ENCODE results near the gene LIN9. TPM values are rescaled to one million over a fixed set of nuclear protein-coding genes. Genes with fewer than 3 reads are reported as not detected.

LIN9 gene
- total and polyA plus RNA-seq, 2 experiments from 2014 or later: 11.8 to 16.9 TPM

DNA sequence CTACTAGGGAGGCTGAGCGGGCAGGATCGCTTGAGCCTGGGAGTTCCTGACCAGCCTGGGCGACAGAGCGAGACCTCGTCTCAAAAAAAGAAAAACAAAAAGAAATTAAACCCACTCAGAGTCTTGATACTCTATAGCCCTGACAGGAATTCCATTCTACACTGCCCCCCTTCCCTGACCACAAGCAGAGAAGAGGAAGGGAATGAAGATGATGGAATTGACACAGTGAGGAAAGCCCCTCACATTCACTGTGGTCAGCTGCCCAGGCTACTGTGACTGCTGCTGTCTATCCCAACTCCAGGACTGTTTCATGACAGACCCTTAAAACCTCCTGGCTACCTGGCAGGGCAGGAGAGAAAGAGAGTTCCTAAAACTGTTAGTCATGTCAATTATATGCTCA, 12.1 kb downstream of the LIN9 start (continued):
- TF ChIP-seq, protein P1, sequence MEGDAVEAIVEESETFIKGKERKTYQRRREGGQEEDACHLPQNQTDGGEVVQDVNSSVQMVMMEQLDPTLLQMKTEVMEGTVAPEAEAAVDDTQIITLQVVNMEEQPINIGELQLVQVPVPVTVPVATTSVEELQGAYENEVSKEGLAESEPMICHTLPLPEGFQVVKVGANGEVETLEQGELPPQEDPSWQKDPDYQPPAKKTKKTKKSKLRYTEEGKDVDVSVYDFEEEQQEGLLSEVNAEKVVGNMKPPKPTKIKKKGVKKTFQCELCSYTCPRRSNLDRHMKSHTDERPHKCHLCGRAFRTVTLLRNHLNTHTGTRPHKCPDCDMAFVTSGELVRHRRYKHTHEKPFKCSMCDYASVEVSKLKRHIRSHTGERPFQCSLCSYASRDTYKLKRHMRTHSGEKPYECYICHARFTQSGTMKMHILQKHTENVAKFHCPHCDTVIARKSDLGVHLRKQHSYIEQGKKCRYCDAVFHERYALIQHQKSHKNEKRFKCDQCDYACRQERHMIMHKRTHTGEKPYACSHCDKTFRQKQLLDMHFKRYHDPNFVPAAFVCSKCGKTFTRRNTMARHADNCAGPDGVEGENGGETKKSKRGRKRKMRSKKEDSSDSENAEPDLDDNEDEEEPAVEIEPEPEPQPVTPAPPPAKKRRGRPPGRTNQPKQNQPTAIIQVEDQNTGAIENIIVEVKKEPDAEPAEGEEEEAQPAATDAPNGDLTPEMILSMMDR (conservative IDR thresholded peaks at IDR 0.05; ENCODE audit: low read depth in 2 of 2): no peak
- TF ChIP-seq JUNB (IDR thresholded peaks at IDR 0.05; ENCODE audit: unreplicated experiment) (no peak), EZH2 (IDR thresholded peaks at IDR 0.05; ENCODE audit: low read depth, unreplicated experiment) (no peak), NANOG (IDR thresholded peaks at IDR 0.05; ENCODE audit: borderline replicate concordance) (no peak), EZH2phosphoT487 (IDR thresholded peaks at IDR 0.05; ENCODE audit: unreplicated experiment) (no peak), STAT1 (IDR thresholded peaks at IDR 0.05; ENCODE audit: unreplicated experiment) (no peak), ZNF114 (CRISPR knock-in tag; IDR thresholded peaks at IDR 0.05) (no peak), CREB1 (CRISPR knock-in tag; IDR thresholded peaks at IDR 0.05; ENCODE audit: low read depth) (no peak)
- TF ChIP-seq, protein P2, sequence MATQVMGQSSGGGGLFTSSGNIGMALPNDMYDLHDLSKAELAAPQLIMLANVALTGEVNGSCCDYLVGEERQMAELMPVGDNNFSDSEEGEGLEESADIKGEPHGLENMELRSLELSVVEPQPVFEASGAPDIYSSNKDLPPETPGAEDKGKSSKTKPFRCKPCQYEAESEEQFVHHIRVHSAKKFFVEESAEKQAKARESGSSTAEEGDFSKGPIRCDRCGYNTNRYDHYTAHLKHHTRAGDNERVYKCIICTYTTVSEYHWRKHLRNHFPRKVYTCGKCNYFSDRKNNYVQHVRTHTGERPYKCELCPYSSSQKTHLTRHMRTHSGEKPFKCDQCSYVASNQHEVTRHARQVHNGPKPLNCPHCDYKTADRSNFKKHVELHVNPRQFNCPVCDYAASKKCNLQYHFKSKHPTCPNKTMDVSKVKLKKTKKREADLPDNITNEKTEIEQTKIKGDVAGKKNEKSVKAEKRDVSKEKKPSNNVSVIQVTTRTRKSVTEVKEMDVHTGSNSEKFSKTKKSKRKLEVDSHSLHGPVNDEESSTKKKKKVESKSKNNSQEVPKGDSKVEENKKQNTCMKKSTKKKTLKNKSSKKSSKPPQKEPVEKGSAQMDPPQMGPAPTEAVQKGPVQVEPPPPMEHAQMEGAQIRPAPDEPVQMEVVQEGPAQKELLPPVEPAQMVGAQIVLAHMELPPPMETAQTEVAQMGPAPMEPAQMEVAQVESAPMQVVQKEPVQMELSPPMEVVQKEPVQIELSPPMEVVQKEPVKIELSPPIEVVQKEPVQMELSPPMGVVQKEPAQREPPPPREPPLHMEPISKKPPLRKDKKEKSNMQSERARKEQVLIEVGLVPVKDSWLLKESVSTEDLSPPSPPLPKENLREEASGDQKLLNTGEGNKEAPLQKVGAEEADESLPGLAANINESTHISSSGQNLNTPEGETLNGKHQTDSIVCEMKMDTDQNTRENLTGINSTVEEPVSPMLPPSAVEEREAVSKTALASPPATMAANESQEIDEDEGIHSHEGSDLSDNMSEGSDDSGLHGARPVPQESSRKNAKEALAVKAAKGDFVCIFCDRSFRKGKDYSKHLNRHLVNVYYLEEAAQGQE (IDR thresholded peaks at IDR 0.05; ENCODE audit: unreplicated experiment): no peak
- TF ChIP-seq, protein P3, sequence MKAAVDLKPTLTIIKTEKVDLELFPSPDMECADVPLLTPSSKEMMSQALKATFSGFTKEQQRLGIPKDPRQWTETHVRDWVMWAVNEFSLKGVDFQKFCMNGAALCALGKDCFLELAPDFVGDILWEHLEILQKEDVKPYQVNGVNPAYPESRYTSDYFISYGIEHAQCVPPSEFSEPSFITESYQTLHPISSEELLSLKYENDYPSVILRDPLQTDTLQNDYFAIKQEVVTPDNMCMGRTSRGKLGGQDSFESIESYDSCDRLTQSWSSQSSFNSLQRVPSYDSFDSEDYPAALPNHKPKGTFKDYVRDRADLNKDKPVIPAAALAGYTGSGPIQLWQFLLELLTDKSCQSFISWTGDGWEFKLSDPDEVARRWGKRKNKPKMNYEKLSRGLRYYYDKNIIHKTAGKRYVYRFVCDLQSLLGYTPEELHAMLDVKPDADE (IDR thresholded peaks at IDR 0.05): no peak

DNA sequence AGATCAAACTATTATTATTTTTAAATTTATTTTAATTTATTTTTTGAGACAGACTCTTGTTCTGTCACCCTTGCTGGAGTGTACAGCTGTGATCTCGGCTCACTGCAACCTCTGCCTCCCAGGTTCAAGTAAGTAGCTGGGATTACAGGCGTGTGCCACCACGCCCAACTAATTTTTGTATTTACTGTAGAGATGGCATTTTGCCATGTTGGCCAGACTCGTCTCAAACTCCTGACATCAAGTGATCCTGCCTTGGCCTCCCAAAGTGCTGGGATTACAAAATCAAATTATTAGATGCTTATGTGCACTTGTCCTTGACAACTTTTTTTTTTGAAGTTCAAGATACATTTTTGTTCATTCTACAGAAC, 15.4 kb downstream of the LIN9 start:
- Mint-ChIP-seq H3K4me1 (no peaks in the 10 kb centered on the region), H3K27me3 (ENCODE audit: insufficient read depth, low read depth, poor library complexity) (no peaks in the 10 kb centered on the region), H3K36me3 (ENCODE audit: low read depth) (peaks cover 50% of the 10 kb centered on the region), H3K4me3 (no peak overlapping the region), H3K9me3 (no peaks in the 10 kb centered on the region), H3K27ac (no peak overlapping the region)
- Histone ChIP-seq H3K36me3 (ENCODE audit: insufficient read depth) (peaks cover 38% of the 10 kb centered on the region), H3F3A (replicated peaks; ENCODE audit: low read depth) (no peaks in the 10 kb centered on the region), H3K9me2 (ENCODE audit: insufficient read depth) (no peaks in the 10 kb centered on the region), H3K27me3 (ENCODE audit: insufficient read depth) (no peaks in the 10 kb centered on the region), H3K4me1 (ENCODE audit: insufficient read depth) (no peaks in the 10 kb centered on the region), H3K4me3 (no peak overlapping the region), H2AFZ (no peak overlapping the region), H3K79me2 (replicated peaks; ENCODE audit: insufficient read depth) (no peaks in the 10 kb centered on the region), H4K20me1 (replicated peaks; ENCODE audit: insufficient read depth) (no peaks in the 10 kb centered on the region; the same call in none of the 2 replicates), H3K27ac (ENCODE audit: low read depth) (no peak overlapping the region), H3K4me2 (no peak overlapping the region)
- no peak for DNase-seq (ENCODE audit: low spot score)
- ATAC-seq: no peak
- TF ChIP-seq ZNF114 (CRISPR knock-in tag; IDR thresholded peaks at IDR 0.05) (no peak), CREB1 (CRISPR knock-in tag; IDR thresholded peaks at IDR 0.05; ENCODE audit: low read depth) (no peak), POLR2AphosphoS5 (IDR thresholded peaks at IDR 0.05; ENCODE audit: low read depth) (no peak), NANOG (IDR thresholded peaks at IDR 0.05; ENCODE audit: borderline replicate concordance) (no peak)
- TF ChIP-seq, protein P4, sequence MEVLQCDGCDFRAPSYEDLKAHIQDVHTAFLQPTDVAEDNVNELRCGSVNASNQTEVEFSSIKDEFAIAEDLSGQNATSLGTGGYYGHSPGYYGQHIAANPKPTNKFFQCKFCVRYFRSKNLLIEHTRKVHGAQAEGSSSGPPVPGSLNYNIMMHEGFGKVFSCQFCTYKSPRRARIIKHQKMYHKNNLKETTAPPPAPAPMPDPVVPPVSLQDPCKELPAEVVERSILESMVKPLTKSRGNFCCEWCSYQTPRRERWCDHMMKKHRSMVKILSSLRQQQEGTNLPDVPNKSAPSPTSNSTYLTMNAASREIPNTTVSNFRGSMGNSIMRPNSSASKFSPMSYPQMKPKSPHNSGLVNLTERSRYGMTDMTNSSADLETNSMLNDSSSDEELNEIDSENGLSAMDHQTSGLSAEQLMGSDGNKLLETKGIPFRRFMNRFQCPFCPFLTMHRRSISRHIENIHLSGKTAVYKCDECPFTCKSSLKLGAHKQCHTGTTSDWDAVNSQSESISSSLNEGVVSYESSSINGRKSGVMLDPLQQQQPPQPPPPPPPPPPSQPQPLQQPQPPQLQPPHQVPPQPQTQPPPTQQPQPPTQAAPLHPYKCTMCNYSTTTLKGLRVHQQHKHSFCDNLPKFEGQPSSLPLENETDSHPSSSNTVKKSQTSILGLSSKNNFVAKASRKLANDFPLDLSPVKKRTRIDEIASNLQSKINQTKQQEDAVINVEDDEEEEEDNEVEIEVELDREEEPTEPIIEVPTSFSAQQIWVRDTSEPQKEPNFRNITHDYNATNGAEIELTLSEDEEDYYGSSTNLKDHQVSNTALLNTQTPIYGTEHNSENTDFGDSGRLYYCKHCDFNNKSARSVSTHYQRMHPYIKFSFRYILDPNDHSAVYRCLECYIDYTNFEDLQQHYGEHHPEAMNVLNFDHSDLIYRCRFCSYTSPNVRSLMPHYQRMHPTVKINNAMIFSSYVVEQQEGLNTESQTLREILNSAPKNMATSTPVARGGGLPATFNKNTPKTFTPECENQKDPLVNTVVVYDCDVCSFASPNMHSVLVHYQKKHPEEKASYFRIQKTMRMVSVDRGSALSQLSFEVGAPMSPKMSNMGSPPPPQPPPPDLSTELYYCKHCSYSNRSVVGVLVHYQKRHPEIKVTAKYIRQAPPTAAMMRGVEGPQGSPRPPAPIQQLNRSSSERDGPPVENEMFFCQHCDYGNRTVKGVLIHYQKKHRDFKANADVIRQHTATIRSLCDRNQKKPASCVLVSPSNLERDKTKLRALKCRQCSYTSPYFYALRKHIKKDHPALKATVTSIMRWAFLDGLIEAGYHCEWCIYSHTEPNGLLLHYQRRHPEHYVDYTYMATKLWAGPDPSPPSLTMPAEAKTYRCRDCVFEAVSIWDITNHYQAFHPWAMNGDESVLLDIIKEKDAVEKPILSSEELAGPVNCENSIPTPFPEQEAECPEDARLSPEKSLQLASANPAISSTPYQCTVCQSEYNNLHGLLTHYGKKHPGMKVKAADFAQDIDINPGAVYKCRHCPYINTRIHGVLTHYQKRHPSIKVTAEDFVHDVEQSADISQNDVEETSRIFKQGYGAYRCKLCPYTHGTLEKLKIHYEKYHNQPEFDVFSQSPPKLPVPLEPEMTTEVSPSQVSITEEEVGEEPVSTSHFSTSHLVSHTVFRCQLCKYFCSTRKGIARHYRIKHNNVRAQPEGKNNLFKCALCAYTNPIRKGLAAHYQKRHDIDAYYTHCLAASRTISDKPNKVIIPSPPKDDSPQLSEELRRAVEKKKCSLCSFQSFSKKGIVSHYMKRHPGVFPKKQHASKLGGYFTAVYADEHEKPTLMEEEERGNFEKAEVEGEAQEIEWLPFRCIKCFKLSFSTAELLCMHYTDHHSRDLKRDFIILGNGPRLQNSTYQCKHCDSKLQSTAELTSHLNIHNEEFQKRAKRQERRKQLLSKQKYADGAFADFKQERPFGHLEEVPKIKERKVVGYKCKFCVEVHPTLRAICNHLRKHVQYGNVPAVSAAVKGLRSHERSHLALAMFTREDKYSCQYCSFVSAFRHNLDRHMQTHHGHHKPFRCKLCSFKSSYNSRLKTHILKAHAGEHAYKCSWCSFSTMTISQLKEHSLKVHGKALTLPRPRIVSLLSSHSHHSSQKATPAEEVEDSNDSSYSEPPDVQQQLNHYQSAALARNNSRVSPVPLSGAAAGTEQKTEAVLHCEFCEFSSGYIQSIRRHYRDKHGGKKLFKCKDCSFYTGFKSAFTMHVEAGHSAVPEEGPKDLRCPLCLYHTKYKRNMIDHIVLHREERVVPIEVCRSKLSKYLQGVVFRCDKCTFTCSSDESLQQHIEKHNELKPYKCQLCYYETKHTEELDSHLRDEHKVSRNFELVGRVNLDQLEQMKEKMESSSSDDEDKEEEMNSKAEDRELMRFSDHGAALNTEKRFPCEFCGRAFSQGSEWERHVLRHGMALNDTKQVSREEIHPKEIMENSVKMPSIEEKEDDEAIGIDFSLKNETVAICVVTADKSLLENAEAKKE (CRISPR knock-in tag; IDR thresholded peaks at IDR 0.05): no peak
- TF ChIP-seq, protein P3 (IDR thresholded peaks at IDR 0.05): no peak

Data from GM23338 (cell line).